Suppressor macrophage (primary cell): ENCODE measurements around the gene TBP.
"Not testable (repeated sequence)": the region's sequence is repeated elsewhere in the genome, so short reads cannot be mapped to it uniquely, and the experiment has no call there.

Experiments used
- DNase-seq, 4 experiments: peaks; one replicate each; pipeline ENCODE4 v3.0.0-alpha.2; 2020 to 2022

The TBP gene

GRCh38 chr6:170612256-170612804 lies 58.2 kb downstream of the TBP start:
- not testable (repeated sequence) for DNase-seq

GRCh38 chr6:170616020-170616554 lies 61.9 kb downstream of the TBP start:
- not testable (repeated sequence) for DNase-seq
